ENCODE results near the gene MRPS31.
A peak's percentile ranks its signal among the peaks of the same experiment; 100 is the strongest.

Gene MRPS31
- total RNA-seq: 5.1 to 17.9 (median 13.0) reads per million in 18 experiments

GRCh38 chr13:40770934-40771618 is at the start of gene MRPS31:
TSS of gene MRPS31 (minus strand) at chr13:40771190. CDS start at chr13:40771136, 54 bp downstream.
- DNase-seq: peak; percentile 98

- no peak for DNase-seq
Measured at GRCh38 chr13:40819797-40820315, 48.9 kb upstream of the MRPS31 start.

- no peak for DNase-seq
Measured at GRCh38 chr13:40818926-40819325, 47.9 kb upstream of the MRPS31 start.

DNA sequence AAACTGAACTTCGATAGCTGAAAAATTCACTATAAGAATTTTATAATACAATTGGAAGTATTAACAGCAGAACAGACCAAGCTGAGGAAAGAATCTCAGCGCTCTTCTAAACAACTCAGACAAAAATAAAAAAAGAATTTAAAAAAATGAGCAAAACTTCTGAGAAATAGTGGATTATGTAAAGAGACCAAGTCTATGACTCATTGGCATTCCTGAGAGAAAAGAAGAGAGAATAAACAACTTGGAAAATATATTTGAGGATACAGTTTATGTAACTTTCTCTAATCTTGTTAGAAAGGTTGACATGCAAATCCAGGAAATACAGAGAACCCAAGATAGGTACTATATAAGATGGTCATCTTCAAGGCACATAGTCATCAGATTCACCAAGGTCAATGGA is 43.8 kb upstream of the MRPS31 start:
- no peak for DNase-seq

DNA sequence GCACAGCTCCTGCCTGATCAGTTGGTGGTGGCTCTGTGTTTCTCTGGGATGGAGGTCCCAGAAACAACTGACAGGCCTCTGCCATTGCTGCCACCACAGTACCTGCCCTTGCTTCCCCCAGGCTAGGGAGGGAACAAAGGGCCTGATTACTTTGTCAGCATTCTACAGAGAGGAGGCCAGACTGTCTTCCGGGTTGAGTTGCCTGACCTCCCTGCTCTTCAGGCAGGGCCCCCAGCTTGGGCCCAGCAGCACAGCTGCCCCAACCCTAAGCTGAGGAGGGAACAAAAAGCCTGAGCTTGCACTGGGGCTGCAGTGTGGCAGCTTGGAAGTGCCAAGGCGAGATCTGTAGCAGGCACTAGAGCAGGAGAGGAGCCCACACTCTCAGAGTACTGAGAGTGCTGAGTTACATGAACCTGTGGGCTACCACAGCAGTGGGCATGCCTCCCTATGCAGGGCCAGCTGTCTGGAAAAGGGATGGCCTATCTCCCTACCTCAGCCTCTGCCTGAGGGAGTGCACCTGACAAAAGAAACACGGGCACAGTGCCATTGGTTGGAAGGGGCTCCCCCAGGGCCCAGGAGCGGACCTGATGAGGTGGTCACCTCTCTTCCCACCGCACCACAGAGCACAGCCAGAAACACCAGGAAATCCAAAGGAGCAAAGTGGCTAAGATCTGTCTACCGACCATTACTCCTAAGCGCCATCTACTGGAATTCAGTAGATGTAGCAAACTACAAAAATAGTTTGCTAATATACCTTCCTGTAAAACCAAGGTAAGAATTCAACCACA is 42.9 kb upstream of the MRPS31 start:
- DNase-seq: peak; percentile 30 to 47

GRCh38 chr13:40812724-40813445 is 41.9 kb upstream of the MRPS31 start:
- DNase-seq: no peak

GRCh38 chr13:40812102-40812501 is 41.1 kb upstream of the MRPS31 start:
- peak; percentile 15 to 28 for DNase-seq

- no peak for DNase-seq
Measured at GRCh38 chr13:40809471-40809870, 38.5 kb upstream of the MRPS31 start.

- no peak for DNase-seq
Measured at GRCh38 chr13:40806241-40806640, 35.3 kb upstream of the MRPS31 start.

DNA sequence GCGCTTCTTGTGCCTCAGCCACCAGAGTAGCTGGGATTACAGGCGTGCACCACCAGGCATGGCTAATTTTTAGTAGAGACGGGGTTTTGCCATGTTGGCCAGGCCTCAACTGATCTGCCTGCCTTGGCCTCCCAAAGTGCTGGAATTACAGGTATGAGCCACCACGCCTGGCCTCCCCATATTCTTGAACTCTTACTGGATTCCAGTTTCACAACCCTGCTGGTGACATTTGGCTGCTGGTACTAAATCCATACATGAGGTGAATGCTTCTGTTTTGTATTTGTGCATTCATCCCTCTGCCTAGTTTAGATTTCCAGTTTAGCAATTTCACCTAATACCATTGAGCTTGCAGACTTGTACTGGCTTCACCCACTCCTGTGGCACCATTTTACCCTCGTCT is 32.3 kb upstream of the MRPS31 start:
- no peak for DNase-seq

GRCh38 chr13:40801255-40802217 is 30.5 kb upstream of the MRPS31 start:
- no peak for DNase-seq

- no peak for DNase-seq
Measured at GRCh38 chr13:40800559-40800958, 29.6 kb upstream of the MRPS31 start.

- DNase-seq: no peak
Measured at GRCh38 chr13:40799508-40799907, 28.5 kb upstream of the MRPS31 start.

- DNase-seq: peak in 1 of 2 donors; percentile 13
Measured at GRCh38 chr13:40798380-40798779, 27.4 kb upstream of the MRPS31 start.

DNA sequence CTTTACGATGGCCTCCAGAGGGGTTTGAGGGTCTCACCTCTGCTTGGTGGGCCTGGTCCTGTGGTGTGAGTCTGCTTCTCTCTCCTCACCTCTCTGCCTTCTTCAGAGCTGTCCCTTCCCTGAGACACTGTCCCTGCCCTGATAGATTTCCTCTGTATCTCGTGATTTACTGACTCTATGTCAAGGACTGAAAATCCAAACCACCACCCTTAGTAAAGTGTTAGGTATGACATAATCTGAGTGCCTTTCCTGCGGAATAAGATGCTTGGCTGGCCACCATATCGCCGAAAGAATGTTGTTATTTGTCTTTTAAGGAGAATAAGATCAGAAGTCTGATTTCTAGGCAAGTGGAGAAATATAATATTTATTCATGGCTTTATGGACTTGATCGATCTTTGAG is 25.7 kb upstream of the MRPS31 start:
- DNase-seq: no peak

DNA sequence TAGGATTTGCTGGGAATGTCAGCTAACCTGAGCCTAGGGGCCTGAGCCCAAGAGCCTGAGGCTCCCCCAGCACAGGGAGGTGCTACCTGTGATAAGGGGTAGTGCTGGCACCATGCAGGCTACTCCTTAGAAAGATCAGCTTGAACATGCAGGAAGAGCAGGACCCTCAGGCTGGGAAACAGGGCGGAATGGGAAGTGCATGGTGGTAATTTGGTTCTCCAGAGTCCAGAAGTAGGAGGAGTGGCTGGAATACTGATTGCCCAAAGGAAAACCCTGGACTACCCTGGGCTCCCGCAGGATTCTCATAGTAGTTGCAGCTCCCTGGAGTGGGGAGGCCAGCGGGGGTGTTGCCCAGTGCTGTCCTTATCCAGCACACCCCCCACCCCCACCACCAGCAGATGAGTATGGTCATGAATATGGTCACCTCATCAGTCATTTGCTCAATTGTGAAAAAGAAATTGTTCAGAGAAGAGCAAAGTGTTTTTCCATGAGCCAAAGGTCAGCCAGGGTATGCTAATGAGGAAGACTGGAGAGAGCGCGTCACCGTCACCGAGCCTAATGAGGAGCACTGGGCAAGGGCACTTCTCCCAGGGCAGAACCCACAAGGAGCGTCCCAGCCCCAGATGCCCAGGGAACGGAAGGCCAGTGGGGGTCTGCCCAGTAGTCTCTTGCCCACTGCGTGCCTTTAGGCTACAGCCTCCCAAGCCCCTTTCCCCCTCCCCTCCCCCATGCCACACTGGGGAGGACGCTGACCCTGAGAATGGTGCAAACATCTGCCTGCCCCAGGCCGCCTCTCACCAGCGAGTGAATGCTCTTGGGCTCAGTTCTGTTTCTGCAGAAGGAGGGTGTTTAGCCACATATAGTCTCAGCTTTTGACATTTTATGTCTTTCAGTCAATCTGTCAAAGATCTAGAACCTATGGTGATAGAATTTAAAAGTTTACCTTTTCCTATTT is 23.7 kb upstream of the MRPS31 start:
- DNase-seq: no peak

DNA sequence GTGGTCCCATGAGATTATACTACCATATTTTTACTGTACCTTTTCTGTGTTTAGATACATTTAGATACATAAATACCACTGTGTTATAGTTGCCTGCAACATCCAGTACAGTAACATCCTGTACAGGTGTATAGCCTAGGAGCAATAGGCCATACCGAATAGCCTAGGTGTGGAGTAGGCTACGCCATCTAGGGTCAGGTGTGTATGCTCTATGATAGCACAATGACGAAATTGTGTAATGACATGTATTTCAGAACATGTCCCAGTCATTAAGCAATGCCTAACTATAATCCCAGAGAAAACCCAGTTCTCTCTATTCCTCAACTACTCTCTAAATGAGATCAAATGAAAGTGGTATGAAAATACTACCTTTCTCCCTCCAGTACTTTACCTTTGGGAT is 22.3 kb upstream of the MRPS31 start:
- no peak for DNase-seq

DNA sequence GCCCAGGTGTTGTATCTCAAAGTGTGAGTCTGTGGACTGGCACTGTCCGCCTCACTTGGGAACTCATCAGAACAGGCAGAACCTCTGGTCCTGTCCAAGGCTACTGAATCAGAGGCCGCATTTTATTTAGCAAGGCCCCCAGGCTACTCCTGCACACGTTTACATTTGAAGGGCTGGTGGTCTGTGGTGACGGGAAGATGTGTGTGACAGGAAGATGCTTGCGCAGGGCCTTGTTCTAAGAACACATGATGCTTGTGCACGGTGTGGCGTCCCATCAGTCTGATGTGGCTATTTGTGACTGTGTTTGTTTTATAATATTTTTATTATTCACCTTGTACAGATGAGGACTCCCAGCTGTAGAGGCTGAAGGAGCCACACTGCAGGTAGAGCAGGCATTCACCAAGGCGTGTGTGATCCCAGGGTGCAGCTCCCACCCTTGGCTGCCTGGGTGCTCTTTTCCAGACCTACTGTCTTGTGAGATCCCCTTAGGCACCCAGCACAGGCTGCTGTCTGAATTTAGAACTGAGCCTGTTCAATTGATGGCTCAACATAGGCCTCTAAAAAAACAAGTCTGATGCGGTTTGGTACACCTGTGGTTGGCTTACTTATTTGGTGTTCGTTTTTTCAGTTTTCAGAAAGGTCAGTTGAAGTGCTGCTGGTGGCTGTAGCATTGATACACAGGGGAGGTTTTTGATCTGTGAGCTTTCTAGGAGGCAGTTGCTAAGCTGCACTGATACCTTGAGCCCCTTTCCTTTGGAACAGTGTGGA is 21.5 kb upstream of the MRPS31 start:
- DNase-seq: no peak

GRCh38 chr13:40790154-40790616 is 19.2 kb upstream of the MRPS31 start:
- no peak for DNase-seq
